Measurements from ENCODE around the gene CTCF. TPM values are rescaled to one million over a fixed set of nuclear protein-coding genes. Genes with fewer than 3 reads are reported as not detected.

Gene CTCF
- total and polyA plus RNA-seq, 10 of the 15 experiments (the other 5 are each of a cell fraction or from before 2014, with no cell fraction given): 9.1 to 55.0 (median 41.8) TPM

GRCh38 chr16:67546761-67547422 lies 15.4 kb upstream of the CTCF start (continued):
- TF ChIP-seq MXI1 (IDR thresholded peaks at IDR 0.05; ENCODE audit: low read depth, low read length) (no peak), TCF7 (IDR thresholded peaks at IDR 0.05; ENCODE audit: borderline replicate concordance) (no peak), SMAD1 (IDR thresholded peaks at IDR 0.05; ENCODE audit: low read depth, partially characterized antibody) (no peak), TBL1XR1 (IDR thresholded peaks at IDR 0.05; ENCODE audit: low read depth, low read length) (no peak), RFX5 (IDR thresholded peaks at IDR 0.05; ENCODE audit: low read depth, low read length) (no peak), CBX3 (IDR thresholded peaks at IDR 0.05; ENCODE audit: borderline replicate concordance, low read depth) (no peak), REST (IDR thresholded peaks at IDR 0.05; ENCODE audit: low read depth, low read length) (no peak), PKNOX1 (IDR thresholded peaks at IDR 0.05) (no peak), SUPT20H (IDR thresholded peaks at IDR 0.05; ENCODE audit: borderline replicate concordance, control insufficient read depth, low read depth, low read length) (no peak), EP300 (IDR thresholded peaks at IDR 0.05; ENCODE audit: borderline replicate concordance in 1 of 2, control insufficient read depth in 1 of 2, low read depth in 2 of 2, low read length in 2 of 2) (no peak), ZBTB40 (IDR thresholded peaks at IDR 0.05; ENCODE audit: borderline replicate concordance) (no peak), WRNIP1 (IDR thresholded peaks at IDR 0.05; ENCODE audit: borderline replicate concordance, low read depth, low read length) (no peak), NR2F1 (conservative IDR thresholded peaks at IDR 0.05) (no peak), ZBED1 (IDR thresholded peaks at IDR 0.05; ENCODE audit: borderline replicate concordance) (no peak), GABPA (IDR thresholded peaks at IDR 0.05; ENCODE audit: low read depth) (no peak), SREBF1 (IDR thresholded peaks at IDR 0.05; ENCODE audit: low read length) (no peak), NFXL1 (IDR thresholded peaks at IDR 0.05; ENCODE audit: borderline replicate concordance) (no peak), PAX8 (IDR thresholded peaks at IDR 0.05) (no peak), RAD21 (IDR thresholded peaks at IDR 0.05; ENCODE audit: insufficient read depth, low read depth, low read length) (peak; percentile 92), ZNF384 (IDR thresholded peaks at IDR 0.05; ENCODE audit: borderline replicate concordance, low read depth, low read length) (no peak), POLR2A (IDR thresholded peaks at IDR 0.05; ENCODE audit: low read depth, low read length) (peak; percentile 18; the same call in 1 of the 2 replicates), CREM (IDR thresholded peaks at IDR 0.05; ENCODE audit: low read depth) (no peak), PML (IDR thresholded peaks at IDR 0.05; ENCODE audit: low read length) (no peak), RAD51 (IDR thresholded peaks at IDR 0.05) (no peak)
